GM21447 (cell line): Measurements from ENCODE around the gene CD200R1.

ENCODE experiments used
- ATAC-seq: cut with Tn5 transposase; IDR thresholded peaks from one replicate; pipeline ENCODE4 v1.9.1; 2021; ENCODE audit not compliant: unreplicated experiment

Gene CD200R1

GRCh38 chr3:112894258-112894657, 80.6 kb downstream of the CD200R1 start:
- ATAC-seq, result no peak

GRCh38 chr3:112889357-112889756, 85.5 kb downstream of the CD200R1 start:
- ATAC-seq, result no peak

- no peak for ATAC-seq
Measured at GRCh38 chr3:112888381-112889085, 86.4 kb downstream of the CD200R1 start.

GRCh38 chr3:112884678-112885290, 90.1 kb downstream of the CD200R1 start:
- ATAC-seq, result no peak

GRCh38 chr3:112881891-112882290, 93.0 kb downstream of the CD200R1 start:
- no peak for ATAC-seq

GRCh38 chr3:112875561-112875960, 99.3 kb downstream of the CD200R1 start:
- ATAC-seq, result no peak

- no peak for ATAC-seq
Measured at GRCh38 chr3:112874725-112875124, 100.2 kb downstream of the CD200R1 start.

GRCh38 chr3:112873632-112874031, 101.3 kb downstream of the CD200R1 start:
- ATAC-seq, result peak; percentile 62

- no peak for ATAC-seq
Measured at GRCh38 chr3:112871735-112872134, 103.2 kb downstream of the CD200R1 start.
